KBM-7 (cell line): Measurements from ENCODE around the gene TENM4.

ENCODE experiments used
- DNase-seq: peaks from one replicate; pipeline ENCODE4 v3.0.0-alpha.2; 2015
- in situ Hi-C: fragments of 300-500 bp; cut with MboI; formaldehyde crosslinking; loops from 2 replicates; pipeline ENCODE4 v1.14.3; 2020; ENCODE audit warnings: low sequenced_read_pairs, low pct_unique_long_range_greater_than_20kb, mixed read lengths

Gene TENM4

GRCh38 chr11:79363861-79364378, 76.9 kb downstream of the TENM4 start:
- in situ Hi-C loops: no loop called here

GRCh38 chr11:79363256-79363655, 77.6 kb downstream of the TENM4 start:
- no peak for DNase-seq
- in situ Hi-C loops: no loop called here

More at GRCh38 chr11:79363861-79364378, 76.9 kb downstream of the TENM4 start:
- DNase-seq: no peak

GRCh38 chr11:79362821-79363220, 78.0 kb downstream of the TENM4 start:
- in situ Hi-C loops: no loop called here
- DNase-seq: no peak

- in situ Hi-C loops: no loop called here
- DNase-seq: no peak
These were observed 78.5 kb downstream of the TENM4 start for GRCh38 chr11:79362206-79362757.

GRCh38 chr11:79358258-79358657, 82.6 kb downstream of the TENM4 start:
- no peak for DNase-seq
- in situ Hi-C loops: no loop called here

GRCh38 chr11:79353706-79354105, 87.1 kb downstream of the TENM4 start:
- in situ Hi-C loops: no loop called here
- DNase-seq: no peak

- in situ Hi-C loops: no loop called here
- DNase-seq: no peak
These were observed 88.5 kb downstream of the TENM4 start for GRCh38 chr11:79352349-79352703.

GRCh38 chr11:79348976-79349682, 91.7 kb downstream of the TENM4 start:
- in situ Hi-C loops: no loop called here
- DNase-seq: no peak

GRCh38 chr11:79346021-79346420, 94.8 kb downstream of the TENM4 start:
- DNase-seq: no peak
- in situ Hi-C loops: no loop called here

- DNase-seq: no peak
- in situ Hi-C loops: no loop called here
These were observed 96.0 kb downstream of the TENM4 start for GRCh38 chr11:79344753-79345294.

- DNase-seq: no peak
- in situ Hi-C loops: no loop called here
These were observed 98.1 kb downstream of the TENM4 start for GRCh38 chr11:79342686-79343085.

GRCh38 chr11:79342236-79342635, 98.6 kb downstream of the TENM4 start:
- DNase-seq: no peak

GRCh38 chr11:79340535-79340934, 100.3 kb downstream of the TENM4 start:
- no peak for DNase-seq
- in situ Hi-C loops: no loop called here

More at GRCh38 chr11:79342236-79342635, 98.6 kb downstream of the TENM4 start:
- in situ Hi-C loops: no loop called here

- in situ Hi-C loops: no loop called here
- DNase-seq: no peak
These were observed 103.9 kb downstream of the TENM4 start for GRCh38 chr11:79336797-79337517.

- DNase-seq: no peak
These were observed 105.1 kb downstream of the TENM4 start for GRCh38 chr11:79335681-79336080.

GRCh38 chr11:79333355-79333754, 107.5 kb downstream of the TENM4 start:
- in situ Hi-C loops: no loop called here
- DNase-seq: no peak

More at GRCh38 chr11:79335681-79336080, 105.1 kb downstream of the TENM4 start:
- in situ Hi-C loops: no loop called here

GRCh38 chr11:79332017-79332416, 108.8 kb downstream of the TENM4 start:
- DNase-seq: no peak
- in situ Hi-C loops: no loop called here

GRCh38 chr11:79331203-79331901, 109.5 kb downstream of the TENM4 start:
- in situ Hi-C loops: no loop called here
- DNase-seq: no peak

- in situ Hi-C loops: no loop called here
- DNase-seq: no peak
These were observed 110.2 kb downstream of the TENM4 start for GRCh38 chr11:79330651-79331050.
